Lower leg skin (tissue), 3 donors: ENCODE data around the gene SAP30L.

ENCODE experiments used
- POLR2A ChIP-seq, 2 donors: fragments of 450-650 bp; IDR thresholded peaks; one replicate each; pipeline ENCODE4 v1.6.1; 2016 to 2017; ENCODE audit warnings: antibody characterized with exemption in 2 of 2, mild to moderate bottlenecking in 1 of 2, moderate library complexity in 1 of 2
- TF ChIP-seq, protein P1 (sequence below), 3 donors: fragments of 450-650 bp; IDR thresholded peaks; one replicate each; pipeline ENCODE4 v1.5.1; 2016; ENCODE audit warnings: antibody characterized with exemption in 3 of 3, mild to moderate bottlenecking in 3 of 3, moderate library complexity in 2 of 3

GRCh38 chr5:154418344-154418820 lies 27.4 kb upstream of the SAP30L start:
- TF ChIP-seq, protein P1, sequence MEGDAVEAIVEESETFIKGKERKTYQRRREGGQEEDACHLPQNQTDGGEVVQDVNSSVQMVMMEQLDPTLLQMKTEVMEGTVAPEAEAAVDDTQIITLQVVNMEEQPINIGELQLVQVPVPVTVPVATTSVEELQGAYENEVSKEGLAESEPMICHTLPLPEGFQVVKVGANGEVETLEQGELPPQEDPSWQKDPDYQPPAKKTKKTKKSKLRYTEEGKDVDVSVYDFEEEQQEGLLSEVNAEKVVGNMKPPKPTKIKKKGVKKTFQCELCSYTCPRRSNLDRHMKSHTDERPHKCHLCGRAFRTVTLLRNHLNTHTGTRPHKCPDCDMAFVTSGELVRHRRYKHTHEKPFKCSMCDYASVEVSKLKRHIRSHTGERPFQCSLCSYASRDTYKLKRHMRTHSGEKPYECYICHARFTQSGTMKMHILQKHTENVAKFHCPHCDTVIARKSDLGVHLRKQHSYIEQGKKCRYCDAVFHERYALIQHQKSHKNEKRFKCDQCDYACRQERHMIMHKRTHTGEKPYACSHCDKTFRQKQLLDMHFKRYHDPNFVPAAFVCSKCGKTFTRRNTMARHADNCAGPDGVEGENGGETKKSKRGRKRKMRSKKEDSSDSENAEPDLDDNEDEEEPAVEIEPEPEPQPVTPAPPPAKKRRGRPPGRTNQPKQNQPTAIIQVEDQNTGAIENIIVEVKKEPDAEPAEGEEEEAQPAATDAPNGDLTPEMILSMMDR (IDR thresholded peaks at IDR 0.05), result no peak
- TF ChIP-seq POLR2A (IDR thresholded peaks at IDR 0.05), result no peak
